Brain microvascular endothelial cell (primary cell): ENCODE results near the gene CCDC183.

Source experiments
- DNase-seq: peaks from one replicate; pipeline ENCODE4 v3.0.0-alpha.2; 2020
- H3K27ac ChIP-seq: fragments of 250-450 bp; sonication (Bioruptor Pico); 2 replicates; pipeline ENCODE4 v1.5.1; 2020; ENCODE audit warnings: mild to moderate bottlenecking, moderate library complexity
- H3K27me3 ChIP-seq: fragments of 250-450 bp; sonication (Bioruptor Pico); replicated peaks from 2 replicates; pipeline ENCODE4 v1.5.1; 2020; ENCODE audit warnings: mild to moderate bottlenecking
- H3K36me3 ChIP-seq: fragments of 250-450 bp; sonication (Bioruptor Pico); replicated peaks from 2 replicates; pipeline ENCODE4 v1.5.1; 2020; ENCODE audit warnings: mild to moderate bottlenecking
- H3K4me3 ChIP-seq: 2 replicates; pipeline ENCODE4 v1.5.1; 2011; ENCODE audit warnings: low read depth, mild to moderate bottlenecking, control low read depth, low read length, moderate library complexity
- CTCF ChIP-seq: IDR thresholded peaks from 2 replicates; pipeline ENCODE4 v1.5.1; 2011; ENCODE audit warnings: low read depth, mild to moderate bottlenecking, moderate library complexity, low read length, control low read depth, inconsistent platforms; ENCODE audit errors: missing control alignments
- in situ Hi-C: cut with HindIII; loops from 2 replicates; pipeline ENCODE4 v1.10.0; 2017; ENCODE audit warnings: low sequenced_read_pairs, low pct_ligation_motif_present

Gene CCDC183

GRCh38 chr9:136856541-136857141 lies 60.5 kb downstream of the CCDC183 start:
- in situ Hi-C loops: no loop called here
- no peak overlapping the region for H3K27ac ChIP-seq
- no peak for DNase-seq
- H3K27me3 ChIP-seq: no peaks in the 10 kb centered on the region
- TF ChIP-seq CTCF: no peak
- H3K4me3 ChIP-seq: no peak overlapping the region
- peaks cover 15% of the 10 kb centered on the region for H3K36me3 ChIP-seq

- no peak overlapping the region for H3K4me3 ChIP-seq
- no peak for TF ChIP-seq CTCF
- in situ Hi-C loops: no loop called here
- DNase-seq: no peak
- no peaks in the 10 kb centered on the region for H3K27me3 ChIP-seq
- peaks cover 20% of the 10 kb centered on the region for H3K36me3 ChIP-seq
- H3K27ac ChIP-seq: no peak overlapping the region
Observed at GRCh38 chr9:136857166-136857565, 61.0 kb downstream of the CCDC183 start.
